Activated CD8-positive, alpha-beta memory T cell treated with anti-CD3 and anti-CD28 coated beads, Interleukin-2, amount 50 U/mL, for 4 hours (primary cell): ENCODE data around the gene METTL26.

Experiments used
- DNase-seq: peaks from one replicate; pipeline ENCODE4 v3.0.0-alpha.2; 2020

METTL26 gene

GRCh38 chr16:637081-638018, 1.2 kb upstream of the METTL26 start:
- peak; percentile 83 for DNase-seq

DNA sequence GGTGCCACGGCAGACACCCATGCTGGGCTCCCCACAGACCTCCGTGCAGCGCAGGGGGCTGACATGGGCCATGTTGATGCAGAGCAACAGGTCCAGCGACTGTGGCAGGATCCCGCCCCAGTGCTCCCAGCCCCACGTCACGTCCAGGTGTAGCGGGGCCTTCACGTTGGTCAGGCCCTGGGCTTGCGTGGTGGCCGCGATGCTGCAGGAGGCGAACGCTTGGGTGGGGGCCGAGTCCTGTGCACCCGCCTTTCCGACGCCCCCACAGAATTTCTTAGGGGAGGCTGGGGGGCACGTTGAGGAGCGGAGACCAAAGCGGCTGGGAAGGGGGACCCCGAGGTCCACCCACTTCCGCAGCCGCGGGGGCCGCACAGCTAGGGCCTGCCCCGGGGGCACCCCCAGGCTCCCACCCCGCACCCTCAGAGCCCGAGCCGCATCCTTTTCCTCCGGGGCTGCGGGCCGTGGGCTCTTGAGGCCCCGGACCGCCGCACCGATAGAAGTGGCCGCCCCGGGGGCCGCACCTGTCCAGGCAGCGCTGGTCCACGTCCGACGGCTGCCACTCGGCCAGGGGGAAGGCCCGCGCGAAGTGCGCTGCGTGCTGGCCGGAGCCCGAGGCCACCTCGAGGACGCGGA, 416 bp downstream of the METTL26 start:
- DNase-seq = no peak

- DNase-seq = no peak
Measured at GRCh38 chr16:634996-635395, 1.1 kb downstream of the METTL26 start.

GRCh38 chr16:634051-634670, 1.9 kb downstream of the METTL26 start:
- no peak for DNase-seq

DNA sequence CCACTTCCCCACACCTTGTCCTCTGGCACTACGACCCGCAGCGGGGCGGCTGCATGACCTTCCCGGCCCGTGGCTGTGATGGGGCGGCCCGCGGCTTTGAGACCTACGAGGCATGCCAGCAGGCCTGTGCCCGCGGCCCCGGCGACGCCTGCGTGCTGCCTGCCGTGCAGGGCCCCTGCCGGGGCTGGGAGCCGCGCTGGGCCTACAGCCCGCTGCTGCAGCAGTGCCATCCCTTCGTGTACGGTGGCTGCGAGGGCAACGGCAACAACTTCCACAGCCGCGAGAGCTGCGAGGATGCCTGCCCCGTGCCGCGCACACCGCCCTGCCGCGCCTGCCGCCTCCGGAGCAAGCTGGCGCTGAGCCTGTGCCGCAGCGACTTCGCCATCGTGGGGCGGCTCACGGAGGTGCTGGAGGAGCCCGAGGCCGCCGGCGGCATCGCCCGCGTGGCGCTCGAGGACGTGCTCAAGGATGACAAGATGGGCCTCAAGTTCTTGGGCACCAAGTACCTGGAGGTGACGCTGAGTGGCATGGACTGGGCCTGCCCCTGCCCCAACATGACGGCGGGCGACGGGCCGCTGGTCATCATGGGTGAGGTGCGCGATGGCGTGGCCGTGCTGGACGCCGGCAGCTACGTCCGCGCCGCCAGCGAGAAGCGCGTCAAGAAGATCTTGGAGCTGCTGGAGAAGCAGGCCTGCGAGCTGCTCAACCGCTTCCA, 2.6 kb downstream of the METTL26 start:
- no peak for DNase-seq

- DNase-seq = no peak
Measured at GRCh38 chr16:632486-633335, 3.4 kb downstream of the METTL26 start.

DNA sequence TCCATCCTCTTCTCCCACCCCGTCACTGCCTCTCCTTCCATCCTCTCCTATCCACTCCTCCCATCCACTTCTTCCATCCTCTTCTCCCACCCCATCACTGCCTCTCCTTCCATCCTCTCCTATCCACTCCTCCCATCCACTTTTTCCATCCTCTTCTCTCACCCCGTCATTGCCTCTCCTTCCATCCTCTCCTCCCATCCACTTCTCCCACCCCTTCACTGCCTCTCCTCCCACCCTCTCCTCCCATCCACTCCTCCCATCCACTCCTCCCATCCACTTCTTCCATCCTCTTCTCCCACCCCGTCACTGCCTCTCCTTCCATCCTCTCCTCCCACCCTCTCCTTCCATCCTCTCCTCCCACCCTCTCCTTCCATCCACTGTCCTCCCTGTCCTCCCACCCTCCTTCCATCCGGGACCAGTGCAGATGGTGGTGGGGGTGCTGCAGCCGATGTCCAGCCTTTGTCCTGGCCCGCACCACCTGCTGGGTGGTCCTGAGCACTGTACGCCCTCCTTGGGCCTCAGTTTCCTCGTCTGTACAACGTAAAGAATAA, 4.2 kb downstream of the METTL26 start:
- no peak for DNase-seq

DNA sequence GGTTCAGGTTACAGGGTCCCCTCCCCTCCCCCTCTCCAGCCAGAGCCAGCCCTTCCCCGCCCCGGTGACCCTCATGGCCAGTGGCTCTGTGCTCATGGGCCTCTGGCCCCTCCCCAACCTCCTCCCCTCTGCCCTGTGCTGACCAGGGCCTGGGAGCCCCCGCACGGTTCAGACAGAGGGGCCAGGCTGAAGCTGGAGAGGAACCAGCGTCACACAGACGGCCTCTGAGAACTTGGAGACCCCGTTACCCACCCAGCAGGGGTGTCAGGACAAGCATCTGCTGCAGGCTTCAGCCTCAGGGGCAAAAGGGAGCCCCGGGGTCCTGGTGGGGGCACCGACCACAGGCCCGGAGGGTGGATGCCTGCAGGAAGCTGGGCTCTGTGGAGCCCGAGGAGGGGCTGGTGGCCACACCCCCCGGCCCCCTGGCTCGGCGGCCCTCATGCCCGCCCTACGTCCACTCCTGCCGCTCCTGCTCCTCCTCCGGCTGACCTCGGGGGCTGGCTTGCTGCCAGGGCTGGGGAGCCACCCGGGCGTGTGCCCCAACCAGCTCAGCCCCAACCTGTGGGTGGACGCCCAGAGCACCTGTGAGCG, 5.2 kb downstream of the METTL26 start, which contains the start of gene WFIKKN1:
Gene WFIKKN1, plus strand, starts transcription at position 171 of the 591 bp plus-strand sequence. Its CDS starts 269 bp downstream, at position 440.
- DNase-seq = no peak

- DNase-seq = no peak
Measured at GRCh38 chr16:630249-630814, 5.8 kb downstream of the METTL26 start.

- no peak for DNase-seq
Measured at GRCh38 chr16:629833-630248, 6.3 kb downstream of the METTL26 start.

DNA sequence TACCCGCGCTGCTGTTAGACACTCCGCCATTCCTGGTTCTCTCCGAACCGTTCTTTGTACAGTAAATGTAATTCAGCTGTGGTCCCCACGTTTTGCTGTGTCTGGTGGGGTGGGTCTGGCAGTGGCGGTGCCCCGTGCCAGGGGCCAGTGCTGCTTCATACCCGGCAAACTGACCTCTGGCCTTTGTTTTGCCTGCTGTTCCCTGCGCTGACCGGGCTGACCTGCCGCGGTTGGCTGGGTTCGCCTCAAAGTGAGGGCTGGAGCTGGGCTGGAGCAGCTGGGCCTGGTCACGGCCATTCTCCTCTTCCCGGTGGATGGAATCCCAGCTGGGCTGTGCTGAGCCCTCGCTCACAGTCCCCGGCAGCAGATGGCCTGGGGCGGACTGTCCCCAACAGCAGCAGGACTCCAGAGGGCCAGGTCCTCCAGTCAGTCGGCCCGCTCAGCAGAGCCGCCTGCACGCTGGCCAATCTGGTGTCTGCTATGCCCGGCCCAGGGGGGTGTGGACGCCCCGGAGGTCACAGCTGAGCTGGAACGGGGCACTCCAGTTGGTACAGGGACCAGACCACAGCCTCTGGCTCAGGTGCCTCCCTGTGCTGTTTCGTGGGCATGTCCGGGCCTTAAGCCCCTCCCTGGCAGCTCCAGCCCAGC, 6.8 kb downstream of the METTL26 start:
- no peak for DNase-seq

DNA sequence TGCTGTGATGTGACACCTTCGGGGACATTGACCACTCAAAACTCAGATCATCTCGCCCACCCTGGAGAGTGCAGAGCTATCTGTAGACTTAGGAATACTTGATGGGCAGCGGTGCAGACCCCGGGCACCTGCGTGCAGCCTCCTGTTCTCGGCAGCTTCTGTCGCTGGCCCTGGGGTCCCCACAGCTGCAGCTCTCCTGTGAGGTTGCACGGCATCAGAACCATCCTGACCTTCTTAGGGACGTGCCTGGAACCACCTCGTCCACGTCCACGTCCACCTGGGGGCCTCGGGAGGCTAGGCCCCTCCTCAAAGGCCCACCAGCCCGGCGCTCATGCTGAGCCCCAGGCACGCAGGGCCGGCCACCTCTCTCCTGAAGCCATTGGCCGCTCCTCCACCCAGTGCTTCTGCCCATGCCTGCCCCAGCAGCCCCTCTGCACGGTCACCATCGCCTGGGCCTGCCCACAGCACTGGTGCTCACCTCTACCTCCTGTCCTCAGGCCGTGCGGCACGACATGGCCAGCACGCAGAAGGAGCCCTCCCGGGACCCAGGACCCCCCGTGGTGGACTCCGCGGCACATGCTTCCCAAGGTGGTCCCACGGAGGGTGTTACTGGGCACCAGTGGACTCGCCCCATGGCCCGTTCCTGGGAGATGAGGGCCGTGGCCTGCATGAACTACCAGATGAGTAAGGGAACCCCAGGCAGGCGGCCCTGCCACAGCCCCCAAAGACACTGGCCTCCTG, 7.6 kb downstream of the METTL26 start:
- no peak for DNase-seq

DNA sequence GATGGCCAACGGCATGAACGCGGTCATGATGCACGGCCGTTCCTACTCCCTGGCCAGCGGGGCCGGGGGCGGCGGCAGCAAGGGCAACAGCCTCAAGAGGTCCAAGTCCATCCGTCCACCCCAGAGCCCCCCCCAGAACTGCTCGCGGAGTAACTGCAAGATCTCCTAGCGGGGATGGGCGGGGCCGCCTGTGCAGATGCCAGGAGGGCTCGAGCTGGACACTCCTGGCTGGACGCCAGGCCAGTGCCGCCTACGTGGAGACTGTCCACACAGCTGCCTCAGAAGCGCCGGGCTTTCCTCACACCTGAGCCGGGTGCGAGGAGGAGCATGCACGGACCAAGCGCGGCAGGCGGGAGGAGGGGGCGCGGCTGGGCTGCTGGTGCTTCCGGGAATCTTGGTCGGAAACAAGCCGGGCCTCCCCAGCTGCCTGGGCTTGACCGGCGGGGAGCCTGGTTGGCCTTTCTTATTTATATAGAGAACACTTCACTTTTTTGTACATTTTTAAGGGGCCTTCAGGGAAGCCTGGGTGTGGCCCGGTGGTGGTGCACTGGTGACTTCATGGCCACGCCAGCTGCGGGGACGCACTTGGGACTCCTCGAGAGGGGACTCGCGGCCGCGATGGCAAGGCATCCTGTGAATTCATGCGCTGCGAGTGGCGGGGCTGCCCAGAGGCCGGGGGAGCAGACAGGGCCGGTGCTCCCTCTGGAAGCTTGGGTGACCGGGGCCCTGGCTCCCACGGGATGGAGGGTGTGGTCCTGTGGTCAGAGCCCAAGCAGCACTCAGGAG, 8.5 kb downstream of the METTL26 start:
- no peak for DNase-seq

GRCh38 chr16:626787-627453, 9.2 kb downstream of the METTL26 start:
- no peak for DNase-seq

- DNase-seq = no peak
Measured at GRCh38 chr16:625977-626765, 9.9 kb downstream of the METTL26 start.

DNA sequence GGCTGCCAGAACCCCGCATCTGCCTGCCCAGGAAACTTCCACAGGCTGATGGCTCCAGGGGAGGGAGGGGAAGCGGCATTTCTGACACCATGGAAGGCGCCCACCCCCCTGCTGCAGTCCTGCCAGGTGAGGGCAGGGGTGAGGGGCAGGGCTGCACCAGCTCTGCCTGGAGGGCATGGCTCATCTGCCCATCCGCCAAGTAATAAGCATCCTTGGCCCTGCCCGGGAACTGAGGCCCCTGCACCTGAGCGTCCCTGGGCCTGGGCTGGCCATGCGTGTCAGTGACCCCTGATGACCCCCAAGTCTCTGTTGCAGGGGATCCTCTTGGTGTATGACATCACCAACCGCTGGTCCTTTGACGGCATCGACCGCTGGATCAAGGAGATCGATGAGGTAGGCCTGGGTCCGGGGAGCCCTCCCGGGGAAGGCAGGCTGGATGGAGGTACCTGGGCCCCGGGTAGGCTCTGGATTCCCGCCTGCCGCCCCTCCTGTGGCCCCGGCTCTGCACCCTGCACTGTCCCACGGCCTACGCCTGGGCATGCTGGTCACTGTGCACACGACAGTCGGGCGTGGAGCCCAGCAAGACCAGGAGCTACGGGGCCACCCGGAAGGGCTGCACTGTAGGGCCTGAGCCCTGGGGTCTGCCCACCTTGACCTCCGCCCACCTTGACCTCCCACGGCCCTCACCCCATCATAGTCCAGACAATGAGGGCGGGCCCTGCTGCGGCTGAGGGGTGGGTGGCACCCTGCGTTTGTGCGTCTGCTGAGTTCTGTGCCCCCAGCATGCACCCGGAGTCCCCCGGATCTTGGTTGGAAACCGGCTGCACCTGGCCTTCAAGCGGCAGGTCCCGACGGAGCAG, 10.8 kb downstream of the METTL26 start:
- no peak for DNase-seq
